Measurements from ENCODE around the gene DLX1.

DLX1 gene

DNA sequence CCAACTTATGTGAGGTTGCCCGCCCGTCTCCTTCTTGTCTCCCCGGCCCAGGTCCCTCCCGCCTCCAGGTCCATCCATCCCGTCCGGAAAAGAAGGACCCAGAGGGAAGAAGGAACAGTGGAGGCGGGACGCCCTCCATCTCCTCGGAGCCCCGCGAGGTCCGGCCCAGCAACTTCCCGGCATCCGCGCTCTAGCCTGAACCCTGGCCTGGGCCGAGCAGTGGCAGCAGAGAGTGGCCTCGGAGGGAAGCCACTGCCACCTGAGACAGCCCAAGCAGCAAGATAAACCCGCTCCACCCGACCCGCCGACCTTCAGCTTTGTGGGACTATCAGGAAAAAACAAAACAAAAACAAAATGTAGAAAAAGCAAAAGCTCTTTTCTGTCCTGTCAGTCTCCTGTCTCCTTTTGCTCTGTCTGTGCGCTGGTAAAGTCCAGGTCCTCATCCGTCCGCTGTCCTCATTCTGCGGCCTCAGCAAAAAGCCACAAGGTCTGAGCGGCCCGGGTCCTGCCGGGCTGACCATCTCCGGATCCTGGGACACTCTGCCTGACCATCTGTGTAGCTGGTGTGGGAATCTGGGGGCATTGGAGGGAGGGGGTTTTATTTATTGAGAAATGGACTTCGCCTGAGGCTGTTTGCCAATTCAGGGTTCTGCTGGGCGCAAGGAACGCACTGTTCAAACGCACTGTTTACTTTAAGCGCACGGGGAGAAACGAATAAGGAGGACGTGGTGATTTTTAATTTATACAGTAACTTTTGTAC, 3.1 kb downstream of the DLX1 start:
- no peak for DNase-seq

DNA sequence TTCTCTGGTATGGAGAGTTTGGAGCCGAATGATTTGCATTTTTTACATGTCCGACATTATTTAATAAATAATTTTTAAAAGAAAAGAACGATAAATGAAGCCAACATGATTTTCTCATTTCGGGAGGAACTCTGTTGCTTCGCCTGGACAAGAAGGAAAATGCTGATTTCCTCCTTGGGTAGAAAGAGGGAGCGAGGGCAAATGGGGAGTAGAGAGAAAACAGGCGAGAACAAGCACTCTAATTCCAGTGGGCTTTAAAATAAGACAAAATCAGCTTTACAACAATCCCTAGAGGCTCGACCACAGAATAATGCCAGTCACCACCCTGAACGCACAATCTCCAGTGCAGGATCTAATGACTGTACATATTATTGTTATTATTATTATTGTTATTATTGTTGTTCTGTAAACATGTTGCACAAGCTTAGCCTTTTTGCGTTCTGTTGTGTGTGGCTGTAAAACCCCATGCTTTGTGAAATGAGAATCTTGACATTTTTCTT, 3.7 kb downstream of the DLX1 start:
- no peak for DNase-seq

GRCh38 chr2:172089633-172090032, 4.3 kb downstream of the DLX1 start:
- no peak for DNase-seq

GRCh38 chr2:172090044-172090961, 5.0 kb downstream of the DLX1 start:
- DNase-seq = no peak

DNA sequence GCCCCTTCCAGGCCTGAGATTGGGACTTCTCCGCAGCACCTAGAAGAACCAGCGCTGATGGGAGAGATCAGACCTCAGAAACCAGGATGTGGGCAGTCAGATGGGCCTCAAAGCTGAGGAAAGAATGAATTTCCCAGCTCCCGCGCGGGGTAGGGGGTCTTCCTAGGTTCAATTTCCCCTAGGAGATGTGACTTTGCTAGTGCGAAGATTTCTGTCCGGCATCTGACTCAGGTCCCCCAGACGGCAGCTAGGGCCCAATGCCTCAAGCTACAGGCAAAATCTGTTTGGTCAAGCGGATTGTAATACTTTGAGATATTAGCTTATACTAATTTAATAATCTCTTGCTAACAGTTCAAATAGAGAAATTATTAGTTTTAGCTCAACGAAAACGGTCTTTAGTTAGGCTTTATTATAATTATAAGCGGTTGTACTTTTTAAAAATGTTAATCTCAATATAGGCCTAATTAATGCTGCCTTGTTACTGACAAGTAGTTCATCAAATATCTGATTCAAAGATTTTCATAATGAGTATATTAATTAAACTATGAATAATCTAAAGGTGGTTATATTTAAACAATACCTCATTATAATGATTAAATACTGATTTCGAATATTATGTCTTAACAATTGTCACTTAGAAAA, 5.8 kb downstream of the DLX1 start:
- no peak for DNase-seq

DNA sequence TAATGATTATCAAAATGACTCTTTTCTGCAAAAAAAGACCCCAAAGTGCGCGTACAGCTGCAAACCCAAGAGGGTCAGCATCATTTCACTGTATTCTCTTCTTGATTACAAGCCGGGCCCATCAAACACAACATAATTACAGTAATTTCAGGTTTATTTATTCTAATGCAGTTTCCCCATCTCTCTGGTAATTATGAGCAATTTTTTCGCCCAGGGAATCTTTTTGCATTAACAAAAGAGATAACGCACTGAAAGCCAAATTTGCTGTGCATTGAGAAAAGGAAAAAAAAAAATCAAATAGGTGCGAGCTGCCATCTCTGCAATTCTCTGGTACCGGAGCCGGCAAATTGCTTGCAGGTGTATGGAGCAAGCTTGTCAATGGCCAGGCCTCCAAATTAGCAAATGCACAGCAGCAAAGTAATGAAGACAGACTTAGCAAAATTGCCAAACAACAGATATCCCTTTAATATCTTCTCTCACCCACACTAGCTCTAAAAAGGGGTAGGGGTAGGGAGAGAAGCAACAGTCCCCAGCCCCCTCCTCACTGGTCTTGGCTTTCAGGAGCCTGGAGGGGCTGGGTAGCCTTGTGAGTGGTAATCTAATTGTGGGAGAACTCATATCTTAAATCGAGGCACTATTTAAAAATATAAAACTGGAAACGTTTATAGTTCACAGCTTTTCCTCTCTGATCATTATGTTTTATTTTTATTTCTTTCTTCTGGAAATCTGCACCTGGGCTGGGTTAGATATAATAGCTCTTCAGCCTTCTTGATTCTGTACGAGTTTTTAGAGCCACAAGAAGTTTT, 6.7 kb downstream of the DLX1 start:
- no peak for DNase-seq

DNA sequence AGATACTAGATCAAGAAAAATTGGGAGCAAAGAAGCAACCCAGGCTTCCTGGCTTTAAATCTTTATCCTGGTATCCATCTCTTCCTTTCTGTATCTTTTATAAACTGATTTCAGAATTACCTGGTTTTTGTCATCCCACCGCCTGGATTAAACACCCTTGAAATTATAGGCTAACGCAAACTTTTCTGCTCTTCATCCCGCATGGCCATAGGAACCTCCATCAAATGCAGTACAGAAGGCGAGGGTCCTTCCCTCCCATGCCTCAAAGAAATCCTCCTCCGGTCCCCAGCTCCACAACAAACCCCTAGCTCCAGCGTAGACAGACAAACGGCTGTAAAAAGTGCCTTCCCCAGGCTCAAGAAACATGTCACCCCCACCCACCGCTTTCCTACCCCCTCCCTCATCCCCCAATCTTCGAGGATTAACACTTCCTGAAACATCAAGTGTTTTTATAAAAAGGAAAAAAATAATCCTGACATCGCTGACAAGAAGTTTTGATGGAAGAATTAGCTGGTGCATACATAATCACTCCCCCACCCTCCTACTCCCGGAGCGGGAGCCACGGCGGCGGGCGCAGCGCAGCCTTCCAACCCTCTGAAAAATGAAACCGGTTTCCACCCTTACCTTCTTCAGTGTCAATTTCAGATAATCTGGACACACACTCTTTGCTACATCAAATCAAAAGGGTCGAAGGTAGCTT, 7.6 kb downstream of the DLX1 start:
- DNase-seq = no peak

DNA sequence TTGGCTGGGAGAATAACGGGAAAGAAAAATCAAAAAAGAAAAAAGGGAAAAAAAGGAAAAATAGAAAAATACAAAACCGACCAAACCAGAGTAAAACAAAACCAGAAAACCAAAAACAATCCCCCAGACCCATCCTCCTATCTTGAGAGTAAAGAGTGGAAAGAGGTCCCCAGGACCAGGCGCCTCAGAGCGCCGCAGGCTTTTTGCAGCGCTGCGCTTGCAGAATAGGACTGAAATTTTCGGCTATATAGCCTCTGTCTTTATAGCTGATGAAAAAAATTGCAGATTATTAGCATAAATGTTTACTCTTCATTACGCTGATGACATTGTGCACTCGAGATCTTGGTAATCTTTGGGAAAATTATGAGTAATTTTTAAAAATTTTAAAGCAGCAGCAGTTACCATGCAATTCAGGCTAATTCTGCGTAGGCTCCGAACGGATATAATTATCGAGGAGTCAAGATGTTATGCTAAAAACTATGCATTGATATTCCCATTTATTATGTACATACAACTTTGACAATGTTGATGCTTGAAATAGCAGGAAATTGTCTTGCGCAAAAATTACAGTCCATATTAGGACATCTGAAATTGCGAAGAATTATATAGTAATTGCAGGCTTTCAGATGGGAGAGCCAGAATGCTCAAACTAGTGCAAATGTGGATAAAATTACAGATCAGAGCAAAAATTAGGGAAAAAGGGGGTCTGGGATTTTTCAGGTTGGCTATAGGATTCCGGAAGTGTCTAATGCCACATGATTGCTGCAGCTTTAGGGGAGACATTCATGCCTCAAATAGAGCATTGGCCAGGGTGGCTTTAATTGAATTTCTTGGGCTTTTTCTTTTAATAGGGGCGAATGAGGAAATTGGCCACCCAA, 8.3 kb downstream of the DLX1 start:
- no peak for DNase-seq

DNA sequence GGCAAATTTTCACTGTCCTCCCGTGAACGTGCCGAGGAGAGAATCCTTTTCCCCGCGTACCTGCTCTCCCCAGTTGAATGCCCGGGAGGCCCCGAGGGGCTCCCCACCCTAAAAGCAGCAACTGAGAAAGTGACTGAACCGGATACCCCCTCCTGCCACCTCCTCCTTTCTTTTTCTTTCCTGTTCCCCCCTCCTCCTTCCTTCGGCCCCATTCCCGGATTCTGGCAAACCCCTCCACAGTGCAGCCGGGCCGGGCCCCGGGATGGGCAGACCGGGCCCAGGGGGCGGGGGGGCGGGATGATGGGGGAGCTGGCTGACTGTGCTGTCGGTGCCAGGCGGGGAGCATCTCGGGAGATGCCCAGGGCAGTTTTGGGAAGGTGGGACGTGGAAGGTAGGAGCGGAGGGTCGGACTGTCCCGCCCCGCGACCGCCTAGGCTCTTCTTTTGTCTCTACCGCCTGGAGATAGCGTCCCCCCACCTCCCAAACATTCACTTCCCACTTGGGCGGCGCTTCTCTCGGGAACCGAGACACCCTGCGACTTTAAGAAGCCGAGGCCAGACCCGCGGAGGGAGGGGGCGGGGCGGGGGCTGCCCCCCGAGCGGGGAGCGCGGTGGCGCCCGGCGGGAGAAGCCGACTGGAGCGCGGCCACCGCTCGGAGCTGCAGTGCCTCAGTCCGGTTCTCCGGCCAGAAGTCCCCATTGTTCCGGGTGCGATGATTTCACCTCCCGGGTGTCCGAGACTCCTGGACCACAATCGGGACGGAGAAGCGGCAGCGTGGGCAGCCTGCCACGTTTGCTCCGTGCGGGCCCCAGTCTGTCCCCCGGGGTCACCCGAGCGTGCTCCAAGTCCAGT, 9.2 kb downstream of the DLX1 start:
- DNase-seq = no peak

DNA sequence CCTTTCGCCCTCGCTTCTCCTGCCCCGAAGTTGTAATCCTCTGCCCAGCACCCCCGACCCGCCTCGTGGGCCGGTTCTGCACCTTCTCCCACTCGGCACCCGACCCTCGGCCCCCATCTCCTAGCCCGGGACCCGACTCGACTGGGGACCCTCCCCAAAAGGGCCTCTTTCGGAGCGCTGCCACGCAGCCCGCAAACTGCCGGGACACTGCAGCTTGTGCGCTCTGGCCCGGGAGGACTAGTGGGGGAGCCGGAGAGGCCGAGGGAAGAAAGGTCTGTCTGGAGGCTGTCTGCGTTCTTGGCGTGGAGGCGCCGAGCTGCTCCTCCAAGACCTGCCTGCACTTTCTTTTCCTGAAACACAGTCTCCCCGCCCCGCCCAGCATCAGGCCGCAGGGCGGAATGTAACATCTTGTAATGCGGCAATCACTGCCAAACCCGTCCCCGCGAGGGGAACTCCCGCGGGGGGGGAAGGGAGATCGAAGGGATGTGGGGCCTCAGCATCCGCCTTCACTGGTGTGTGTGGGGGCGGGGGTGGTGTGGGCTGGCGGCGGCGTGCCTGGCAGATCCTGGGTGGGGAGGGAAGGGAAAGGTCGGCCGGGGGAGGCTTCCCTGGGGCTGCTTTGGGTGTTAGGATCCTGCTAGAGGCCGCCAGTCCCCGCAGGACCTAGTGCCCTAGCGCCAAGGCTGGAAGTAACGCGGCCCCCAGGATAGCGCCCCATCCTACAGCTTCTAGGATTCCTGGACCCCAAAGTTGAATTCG, 10.0 kb downstream of the DLX1 start:
- no peak for DNase-seq

GRCh38 chr2:172095905-172096625, 10.8 kb downstream of the DLX1 start:
- DNase-seq = no peak

- no peak for DNase-seq
Measured at GRCh38 chr2:172096626-172097547, 11.6 kb downstream of the DLX1 start.

GRCh38 chr2:172097557-172098131, 12.3 kb downstream of the DLX1 start:
- DNase-seq = no peak

DNA sequence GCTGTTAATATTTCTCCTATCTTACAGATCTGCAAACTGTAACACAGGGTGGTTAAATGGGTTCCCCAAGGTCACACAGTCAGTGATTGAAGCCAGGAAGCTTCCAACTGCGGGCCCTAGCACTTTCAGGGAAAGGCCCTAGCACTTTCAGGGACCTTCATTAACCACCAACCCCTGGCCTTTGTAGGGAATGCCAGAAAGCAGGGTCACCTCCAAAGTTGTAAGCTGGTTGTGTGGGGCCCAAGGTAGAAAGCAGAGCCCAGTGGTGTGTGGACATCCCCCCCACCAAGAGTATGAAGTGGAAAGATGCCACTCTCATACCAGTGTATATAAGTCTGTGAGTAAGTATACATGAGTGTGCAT, 13.0 kb downstream of the DLX1 start:
- DNase-seq = no peak

DNA sequence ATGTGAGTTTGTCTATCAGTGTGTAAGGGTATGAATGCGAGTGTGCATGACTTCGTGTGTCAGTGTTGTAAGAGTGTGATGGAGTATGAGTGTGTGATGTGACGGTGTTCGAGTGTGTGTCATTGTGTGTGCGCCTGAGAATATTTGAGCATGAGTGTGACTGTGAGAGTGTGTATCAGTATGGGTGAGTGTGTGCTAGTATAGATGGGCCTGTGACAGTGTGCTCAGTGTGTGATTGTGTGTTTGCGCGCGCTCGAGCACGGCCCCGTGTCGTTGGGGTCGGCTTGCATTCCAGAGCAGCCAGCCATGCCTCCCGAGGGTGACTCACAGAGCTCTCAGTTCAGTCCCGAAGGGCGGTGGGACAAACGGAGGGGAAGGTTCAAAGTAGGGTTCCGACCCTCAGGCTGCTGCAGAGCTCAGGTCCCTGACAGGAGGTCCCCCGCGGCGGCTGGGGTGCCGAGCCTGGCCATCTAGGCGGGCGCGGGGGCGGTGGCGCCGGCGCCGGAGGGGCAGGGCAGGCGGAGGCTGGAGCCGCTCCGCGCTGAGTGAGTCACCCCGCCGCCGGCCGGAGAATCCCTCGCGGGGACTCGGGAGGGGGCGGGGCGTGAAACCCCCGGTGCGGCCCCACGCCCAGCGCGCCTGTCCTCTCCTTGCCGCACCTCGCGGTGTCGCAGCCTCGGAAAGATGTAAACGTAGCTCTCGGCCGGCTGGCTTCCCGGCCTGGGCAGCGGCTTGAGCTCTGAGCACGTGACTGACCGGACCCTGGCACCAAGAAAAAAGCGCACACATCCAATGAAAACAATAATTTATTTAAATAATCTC, 13.6 kb downstream of the DLX1 start:
- no peak for DNase-seq

DNA sequence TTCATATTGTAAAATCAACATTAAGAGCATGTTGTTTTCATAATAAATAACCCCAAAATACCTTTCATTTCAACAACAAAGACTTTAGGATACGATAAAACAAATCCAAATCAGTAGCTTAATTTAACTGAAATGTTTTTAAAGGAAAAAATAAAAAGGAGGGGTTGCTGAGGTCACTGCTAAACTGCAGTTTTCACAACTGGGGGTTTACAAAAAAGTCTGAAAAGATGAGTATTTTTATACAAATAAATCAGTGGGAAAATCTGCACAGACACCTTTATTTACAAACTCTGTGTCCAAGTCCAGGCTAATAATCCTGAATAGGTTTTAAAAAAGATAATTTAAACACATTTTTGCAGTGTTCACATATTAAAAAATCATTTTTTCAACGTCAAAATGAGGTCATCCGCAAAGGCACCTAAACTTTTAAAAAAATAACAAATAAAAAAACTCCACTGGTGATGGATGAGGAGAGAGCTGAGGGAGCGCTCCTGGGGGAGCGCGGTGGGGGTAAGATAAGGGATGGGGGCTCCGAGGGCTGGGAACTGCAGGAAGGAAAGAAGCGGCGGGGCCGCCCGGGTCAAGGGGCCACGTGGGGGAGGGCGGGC, 14.3 kb downstream of the DLX1 start:
- DNase-seq = no peak

All from NCI-H2227 treated with DMSO at 0.1 percent for 48 hours (cell line).